ENCODE measurements around the gene NTM.

NTM gene

DNA sequence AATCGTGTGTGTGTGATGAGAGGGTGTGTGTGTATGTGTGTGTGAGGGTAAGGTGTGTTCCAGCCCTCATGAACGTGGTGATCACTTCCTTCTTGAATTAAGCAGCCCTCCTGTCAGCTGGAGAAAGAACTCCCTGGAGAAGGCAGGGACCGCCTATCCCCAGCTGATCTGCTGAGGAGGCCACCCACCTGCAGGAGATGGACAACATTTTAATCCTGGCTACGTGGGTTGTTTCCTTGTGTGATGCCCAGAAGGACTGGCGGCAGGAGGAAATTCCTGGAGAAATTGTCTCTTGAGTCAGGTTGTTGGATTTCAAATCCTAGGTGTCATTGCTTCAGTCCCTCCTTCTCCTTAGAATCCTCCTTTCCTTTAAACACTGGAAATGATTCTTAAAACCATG, 878.8 kb downstream of the NTM start:
- Histone ChIP-seq H3K4me1 (ENCODE audit: control insufficient read depth in 2 of 2, insufficient read depth in 2 of 2, low read length in 2 of 2) (no peaks in the 10 kb centered on the region), H3K27ac (ENCODE audit: low read depth in 2 of 2, low read length in 2 of 2) (no peak overlapping the region)

DNA sequence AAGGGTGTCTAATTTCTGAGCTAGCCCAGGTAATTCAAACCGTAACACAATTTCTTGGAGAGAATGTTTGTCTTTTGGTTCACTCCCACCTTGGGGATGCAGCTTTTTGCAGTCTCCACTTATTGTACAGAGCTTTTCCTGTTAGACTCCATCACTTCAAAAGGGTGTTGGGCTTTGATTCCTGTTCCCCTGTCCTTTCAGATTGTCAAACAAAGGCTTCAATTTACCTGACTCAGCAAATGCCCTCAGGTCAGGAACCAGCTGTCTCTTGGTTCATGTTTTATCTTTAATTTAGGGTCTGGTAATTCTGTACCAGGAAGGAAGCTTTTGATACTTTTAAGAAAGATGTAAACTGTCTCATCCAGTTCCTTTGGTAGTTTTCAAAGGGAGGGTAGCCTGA, 880.6 kb downstream of the NTM start:
- H3K4me1 ChIP-seq (ENCODE audit: control insufficient read depth in 2 of 2, insufficient read depth in 2 of 2, low read length in 2 of 2), result no peaks in the 10 kb centered on the region
- H3K9ac ChIP-seq (ENCODE audit: low read depth in 1 of 2, low read length in 2 of 2), result no peak overlapping the region
- peaks cover 0 to 3% of the 10 kb centered on the region in 2 donors for H3K27me3 ChIP-seq (ENCODE audit: control insufficient read depth in 2 of 2, insufficient read depth in 2 of 2, low read length in 2 of 2)
- H3K36me3 ChIP-seq (ENCODE audit: control insufficient read depth in 2 of 2, insufficient read depth in 2 of 2, low read length in 2 of 2), result no peaks in the 10 kb centered on the region
- peaks cover 0 to 4% of the 10 kb centered on the region in 2 donors for H3K9me3 ChIP-seq (ENCODE audit: control insufficient read depth in 2 of 2, low read length in 2 of 2)
- H3K4me3 ChIP-seq (ENCODE audit: low read length in 2 of 2), result no peak overlapping the region
- H3K27ac ChIP-seq (ENCODE audit: low read depth in 2 of 2, low read length in 2 of 2), result no peak overlapping the region

More for the DNA sequence above, 878.8 kb downstream of the NTM start:
- Histone ChIP-seq H3K9me3 (ENCODE audit: control insufficient read depth in 2 of 2, low read length in 2 of 2) (peaks cover 0 to 4% of the 10 kb centered on the region in 2 donors), H3K9ac (ENCODE audit: low read depth in 1 of 2, low read length in 2 of 2) (no peak overlapping the region), H3K4me3 (ENCODE audit: low read length in 2 of 2) (no peak overlapping the region), H3K36me3 (ENCODE audit: control insufficient read depth in 2 of 2, insufficient read depth in 2 of 2, low read length in 2 of 2) (no peaks in the 10 kb centered on the region), H3K27me3 (ENCODE audit: control insufficient read depth in 2 of 2, insufficient read depth in 2 of 2, low read length in 2 of 2) (peaks cover 0 to 3% of the 10 kb centered on the region in 2 donors)

DNA sequence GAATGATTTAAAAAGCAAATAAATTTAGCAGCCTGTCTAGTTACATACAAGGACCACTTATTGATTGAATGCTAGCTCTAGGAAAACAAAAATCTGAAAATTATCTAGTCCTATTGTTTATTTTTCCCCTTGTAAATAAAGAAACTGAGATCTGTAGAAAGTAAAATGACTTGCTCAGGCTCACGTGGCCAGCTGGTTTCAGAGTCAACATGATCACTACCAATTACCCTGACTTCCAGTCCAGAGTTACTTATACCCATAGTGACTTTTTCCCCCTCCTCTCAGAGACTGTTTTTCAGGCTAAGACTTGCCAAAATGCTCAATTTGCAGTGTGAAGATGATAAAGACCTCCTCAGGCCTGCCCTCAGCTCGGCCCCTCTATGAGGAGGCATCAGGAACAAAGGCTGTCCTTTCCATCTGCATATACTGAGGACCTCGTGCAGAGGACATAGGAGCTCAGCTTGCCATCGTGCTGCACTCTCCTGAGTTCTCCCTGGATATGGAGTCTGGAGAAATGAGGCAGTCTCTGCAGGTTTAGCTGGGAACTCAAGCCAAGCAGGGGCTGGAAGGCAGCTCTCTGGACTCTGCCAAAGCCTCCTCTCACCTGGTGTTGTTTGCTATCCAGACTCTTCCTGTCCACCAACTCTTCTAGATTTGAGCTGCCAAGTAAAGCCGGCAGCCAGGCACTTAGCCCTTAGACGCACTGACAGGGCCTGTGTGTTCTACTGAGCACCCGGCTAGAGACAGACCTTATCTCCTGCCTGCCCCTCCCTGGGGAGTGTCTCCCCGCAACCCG, 883.3 kb downstream of the NTM start:
- Histone ChIP-seq H3K27ac (ENCODE audit: low read depth in 2 of 2, low read length in 2 of 2) (no peak overlapping the region), H3K9ac (ENCODE audit: low read depth in 1 of 2, low read length in 2 of 2) (no peak overlapping the region), H3K4me1 (ENCODE audit: control insufficient read depth in 2 of 2, insufficient read depth in 2 of 2, low read length in 2 of 2) (no peaks in the 10 kb centered on the region), H3K36me3 (ENCODE audit: control insufficient read depth in 2 of 2, insufficient read depth in 2 of 2, low read length in 2 of 2) (no peaks in the 10 kb centered on the region), H3K9me3 (ENCODE audit: control insufficient read depth in 2 of 2, low read length in 2 of 2) (peaks cover 0 to 2% of the 10 kb centered on the region in 2 donors), H3K27me3 (ENCODE audit: control insufficient read depth in 2 of 2, insufficient read depth in 2 of 2, low read length in 2 of 2) (no peaks in the 10 kb centered on the region), H3K4me3 (ENCODE audit: low read length in 2 of 2) (no peak overlapping the region)

GRCh38 chr11:132254906-132255305, 884.5 kb downstream of the NTM start:
- Histone ChIP-seq H3K27ac (ENCODE audit: low read depth in 2 of 2, low read length in 2 of 2) (no peak overlapping the region), H3K4me1 (ENCODE audit: control insufficient read depth in 2 of 2, insufficient read depth in 2 of 2, low read length in 2 of 2) (no peaks in the 10 kb centered on the region), H3K27me3 (ENCODE audit: control insufficient read depth in 2 of 2, insufficient read depth in 2 of 2, low read length in 2 of 2) (no peaks in the 10 kb centered on the region), H3K9me3 (ENCODE audit: control insufficient read depth in 2 of 2, low read length in 2 of 2) (no peaks in the 10 kb centered on the region), H3K4me3 (ENCODE audit: low read length in 2 of 2) (no peak overlapping the region), H3K9ac (ENCODE audit: low read depth in 1 of 2, low read length in 2 of 2) (no peak overlapping the region), H3K36me3 (ENCODE audit: control insufficient read depth in 2 of 2, insufficient read depth in 2 of 2, low read length in 2 of 2) (no peaks in the 10 kb centered on the region)

GRCh38 chr11:132256528-132257279, 886.3 kb downstream of the NTM start:
- H3K36me3 ChIP-seq (ENCODE audit: control insufficient read depth in 2 of 2, insufficient read depth in 2 of 2, low read length in 2 of 2), result no peaks in the 10 kb centered on the region
- no peak overlapping the region for H3K27ac ChIP-seq (ENCODE audit: low read depth in 2 of 2, low read length in 2 of 2)
- no peaks in the 10 kb centered on the region for H3K9me3 ChIP-seq (ENCODE audit: control insufficient read depth in 2 of 2, low read length in 2 of 2)
- no peak overlapping the region for H3K9ac ChIP-seq (ENCODE audit: low read depth in 1 of 2, low read length in 2 of 2)
- H3K4me3 ChIP-seq (ENCODE audit: low read length in 2 of 2), result no peak overlapping the region
- no peaks in the 10 kb centered on the region for H3K27me3 ChIP-seq (ENCODE audit: control insufficient read depth in 2 of 2, insufficient read depth in 2 of 2, low read length in 2 of 2)
- H3K4me1 ChIP-seq (ENCODE audit: control insufficient read depth in 2 of 2, insufficient read depth in 2 of 2, low read length in 2 of 2), result no peaks in the 10 kb centered on the region

GRCh38 chr11:132257871-132258270, 887.5 kb downstream of the NTM start:
- no peak overlapping the region for H3K27ac ChIP-seq (ENCODE audit: low read depth in 2 of 2, low read length in 2 of 2)
- H3K27me3 ChIP-seq (ENCODE audit: control insufficient read depth in 2 of 2, insufficient read depth in 2 of 2, low read length in 2 of 2), result no peaks in the 10 kb centered on the region

GRCh38 chr11:132258875-132259274, 888.5 kb downstream of the NTM start:
- Histone ChIP-seq H3K9ac (ENCODE audit: low read depth in 1 of 2, low read length in 2 of 2) (no peak overlapping the region), H3K4me3 (ENCODE audit: low read length in 2 of 2) (no peak overlapping the region), H3K36me3 (ENCODE audit: control insufficient read depth in 2 of 2, insufficient read depth in 2 of 2, low read length in 2 of 2) (no peaks in the 10 kb centered on the region), H3K4me1 (ENCODE audit: control insufficient read depth in 2 of 2, insufficient read depth in 2 of 2, low read length in 2 of 2) (no peaks in the 10 kb centered on the region), H3K27me3 (ENCODE audit: control insufficient read depth in 2 of 2, insufficient read depth in 2 of 2, low read length in 2 of 2) (no peaks in the 10 kb centered on the region), H3K27ac (ENCODE audit: low read depth in 2 of 2, low read length in 2 of 2) (no peak overlapping the region), H3K9me3 (ENCODE audit: control insufficient read depth in 2 of 2, low read length in 2 of 2) (no peaks in the 10 kb centered on the region)

More at GRCh38 chr11:132257871-132258270, 887.5 kb downstream of the NTM start:
- no peaks in the 10 kb centered on the region for H3K36me3 ChIP-seq (ENCODE audit: control insufficient read depth in 2 of 2, insufficient read depth in 2 of 2, low read length in 2 of 2)
- H3K9me3 ChIP-seq (ENCODE audit: control insufficient read depth in 2 of 2, low read length in 2 of 2), result no peaks in the 10 kb centered on the region
- H3K4me1 ChIP-seq (ENCODE audit: control insufficient read depth in 2 of 2, insufficient read depth in 2 of 2, low read length in 2 of 2), result no peaks in the 10 kb centered on the region
- no peak overlapping the region for H3K4me3 ChIP-seq (ENCODE audit: low read length in 2 of 2)
- H3K9ac ChIP-seq (ENCODE audit: low read depth in 1 of 2, low read length in 2 of 2), result no peak overlapping the region

DNA sequence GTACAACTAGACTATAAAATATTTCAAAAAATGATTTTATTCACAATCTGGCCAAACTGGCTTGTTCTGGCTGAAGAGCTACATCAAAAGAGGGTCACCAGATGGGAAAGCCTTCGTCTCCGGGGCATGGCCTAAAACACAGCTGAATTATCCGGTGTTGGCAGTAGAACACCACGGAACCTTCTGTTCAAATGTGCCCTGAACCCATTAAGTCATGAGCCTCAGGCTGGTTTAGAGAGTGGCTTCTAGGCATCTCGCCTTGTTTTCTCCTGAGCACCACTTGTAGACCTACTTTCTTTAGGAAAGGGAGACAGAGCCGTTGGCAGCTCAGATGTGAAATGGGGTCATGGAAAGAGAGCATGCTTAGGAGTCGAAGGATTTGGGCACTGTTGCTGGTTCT, 890.2 kb downstream of the NTM start:
- Histone ChIP-seq H3K4me3 (ENCODE audit: low read length in 2 of 2) (no peak overlapping the region), H3K36me3 (ENCODE audit: control insufficient read depth in 2 of 2, insufficient read depth in 2 of 2, low read length in 2 of 2) (no peaks in the 10 kb centered on the region), H3K9ac (ENCODE audit: low read depth in 1 of 2, low read length in 2 of 2) (no peak overlapping the region), H3K27ac (ENCODE audit: low read depth in 2 of 2, low read length in 2 of 2) (no peak overlapping the region), H3K9me3 (ENCODE audit: control insufficient read depth in 2 of 2, low read length in 2 of 2) (no peaks in the 10 kb centered on the region), H3K27me3 (ENCODE audit: control insufficient read depth in 2 of 2, insufficient read depth in 2 of 2, low read length in 2 of 2) (no peaks in the 10 kb centered on the region), H3K4me1 (ENCODE audit: control insufficient read depth in 2 of 2, insufficient read depth in 2 of 2, low read length in 2 of 2) (no peaks in the 10 kb centered on the region)

GRCh38 chr11:132263241-132263640, 892.8 kb downstream of the NTM start:
- Histone ChIP-seq H3K9me3 (ENCODE audit: control insufficient read depth in 2 of 2, low read length in 2 of 2) (no peaks in the 10 kb centered on the region), H3K36me3 (ENCODE audit: control insufficient read depth in 2 of 2, insufficient read depth in 2 of 2, low read length in 2 of 2) (no peaks in the 10 kb centered on the region), H3K4me1 (ENCODE audit: control insufficient read depth in 2 of 2, insufficient read depth in 2 of 2, low read length in 2 of 2) (no peaks in the 10 kb centered on the region), H3K27me3 (ENCODE audit: control insufficient read depth in 2 of 2, insufficient read depth in 2 of 2, low read length in 2 of 2) (peaks cover 0 to 3% of the 10 kb centered on the region in 2 donors), H3K9ac (ENCODE audit: low read depth in 1 of 2, low read length in 2 of 2) (no peak overlapping the region), H3K27ac (ENCODE audit: low read depth in 2 of 2, low read length in 2 of 2) (no peak overlapping the region), H3K4me3 (ENCODE audit: low read length in 2 of 2) (no peak overlapping the region)

DNA sequence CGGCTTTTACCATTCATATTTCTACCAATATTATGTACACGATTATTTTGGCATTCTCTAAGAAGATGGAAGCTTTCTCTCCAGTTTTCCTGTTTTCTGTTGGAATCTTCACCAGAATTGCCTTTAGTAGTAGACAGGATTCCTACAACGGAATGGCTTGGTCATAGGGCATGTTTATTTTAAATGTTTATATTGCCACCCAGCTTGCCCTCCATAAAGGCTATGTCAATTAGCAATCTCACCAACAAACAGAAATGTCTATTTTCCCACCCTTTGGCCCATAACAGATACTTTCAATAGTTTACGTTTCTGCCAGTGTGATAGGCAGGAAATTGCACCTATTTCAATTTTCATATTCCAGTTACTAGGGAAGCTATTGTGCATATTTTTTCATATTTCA, 893.5 kb downstream of the NTM start:
- Histone ChIP-seq H3K9me3 (ENCODE audit: control insufficient read depth in 2 of 2, low read length in 2 of 2) (no peaks in the 10 kb centered on the region), H3K4me1 (ENCODE audit: control insufficient read depth in 2 of 2, insufficient read depth in 2 of 2, low read length in 2 of 2) (no peaks in the 10 kb centered on the region), H3K36me3 (ENCODE audit: control insufficient read depth in 2 of 2, insufficient read depth in 2 of 2, low read length in 2 of 2) (no peaks in the 10 kb centered on the region), H3K4me3 (ENCODE audit: low read length in 2 of 2) (no peak overlapping the region), H3K27me3 (ENCODE audit: control insufficient read depth in 2 of 2, insufficient read depth in 2 of 2, low read length in 2 of 2) (peaks cover 0 to 3% of the 10 kb centered on the region in 2 donors), H3K27ac (ENCODE audit: low read depth in 2 of 2, low read length in 2 of 2) (no peak overlapping the region), H3K9ac (ENCODE audit: low read depth in 1 of 2, low read length in 2 of 2) (no peak overlapping the region)

All from mucosa of rectum (tissue), 2 donors.